Lower lobe of right lung (tissue), 2 donors: ENCODE data around the gene PHOSPHO2. TPM values are rescaled to one million over a fixed set of nuclear protein-coding genes. Genes with fewer than 3 reads are reported as not detected.

ENCODE experiments used
- ATAC-seq, 2 donors: fragments of 200-7000 bp; cut with Tn5 transposase; one replicate each; pipeline ENCODE4 v1.9.1; 2020 to 2022; ENCODE audit warnings: mild to moderate bottlenecking in 2 of 2, moderate library complexity in 2 of 2
- DNase-seq: peaks from one replicate; pipeline ENCODE4 v3.0.0-alpha.2; 2020
- H3K27ac ChIP-seq: fragments of 200-600 bp; one replicate; pipeline ENCODE4 v1.8.0; 2022
- H3K27me3 ChIP-seq: fragments of 200-600 bp; one replicate; pipeline ENCODE4 v1.8.0; 2022; ENCODE audit warnings: low read depth
- H3K36me3 ChIP-seq: fragments of 200-600 bp; one replicate; pipeline ENCODE4 v1.8.0; 2022; ENCODE audit warnings: mild to moderate bottlenecking
- H3K4me1 ChIP-seq: fragments of 200-600 bp; one replicate; pipeline ENCODE4 v1.8.0; 2022
- H3K4me3 ChIP-seq: fragments of 200-600 bp; one replicate; pipeline ENCODE4 v1.8.0; 2022; ENCODE audit warnings: mild to moderate bottlenecking
- H3K9me3 ChIP-seq: fragments of 200-600 bp; one replicate; pipeline ENCODE4 v1.8.0; 2022
- intact Hi-C: fragments of 100-400 bp; cut with DNase I; formaldehyde crosslinking; loops from one replicate; pipeline ENCODE4 v1.11.0; 2022
- total RNA-seq: library from RNA; stranded (reverse); fragmentation: NEBNext Ultra II Directional; extraction: Animal tissue kit (Norgen Biotek cat#: 25700); gene quantifications from one replicate; pipeline ENCODE4 v1.2.1, GENCODE V29; 2021
- TF ChIP-seq, protein P1 (sequence below): fragments of 200-600 bp; IDR thresholded peaks from one replicate; pipeline ENCODE4 v1.8.0; 2022; ENCODE audit warnings: antibody characterized with exemption, mild to moderate bottlenecking
- donor health status: DM: no; HTN: yes; CAD: no; lungs with severe emphysema.

The PHOSPHO2 gene
- total RNA-seq, 1 donor from 2014 or later: 6.1 TPM

DNA sequence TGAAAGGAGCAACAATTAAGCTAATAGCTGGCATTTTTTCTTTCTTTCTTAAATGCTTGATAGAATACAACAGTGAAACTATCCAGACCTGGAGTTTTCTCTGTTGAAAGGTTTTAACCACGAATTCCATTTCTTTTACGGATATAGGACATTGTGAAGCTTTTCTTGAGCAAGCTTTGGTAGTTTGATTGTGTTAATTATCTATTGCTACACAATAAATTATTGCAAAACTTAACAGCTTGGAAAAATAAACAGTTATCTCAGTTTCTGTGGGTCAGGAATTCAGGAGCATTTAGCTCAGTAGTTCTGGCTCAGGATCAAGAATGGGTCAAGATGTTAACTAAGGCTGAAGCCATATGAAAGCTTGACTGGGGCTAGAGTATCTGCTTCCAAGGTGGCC is 11.7 kb downstream of the PHOSPHO2 start:
- Histone ChIP-seq H3K9me3 (no peaks in the 10 kb centered on the region), H3K4me1 (peaks cover 6% of the 10 kb centered on the region), H3K27ac (no peak overlapping the region), H3K36me3 (no peaks in the 10 kb centered on the region), H3K4me3 (no peak overlapping the region), H3K27me3 (no peaks in the 10 kb centered on the region)
- DNase-seq (no peak), ATAC-seq (peak in 1 of 2 donors; percentile 50)
- TF ChIP-seq, protein P1, sequence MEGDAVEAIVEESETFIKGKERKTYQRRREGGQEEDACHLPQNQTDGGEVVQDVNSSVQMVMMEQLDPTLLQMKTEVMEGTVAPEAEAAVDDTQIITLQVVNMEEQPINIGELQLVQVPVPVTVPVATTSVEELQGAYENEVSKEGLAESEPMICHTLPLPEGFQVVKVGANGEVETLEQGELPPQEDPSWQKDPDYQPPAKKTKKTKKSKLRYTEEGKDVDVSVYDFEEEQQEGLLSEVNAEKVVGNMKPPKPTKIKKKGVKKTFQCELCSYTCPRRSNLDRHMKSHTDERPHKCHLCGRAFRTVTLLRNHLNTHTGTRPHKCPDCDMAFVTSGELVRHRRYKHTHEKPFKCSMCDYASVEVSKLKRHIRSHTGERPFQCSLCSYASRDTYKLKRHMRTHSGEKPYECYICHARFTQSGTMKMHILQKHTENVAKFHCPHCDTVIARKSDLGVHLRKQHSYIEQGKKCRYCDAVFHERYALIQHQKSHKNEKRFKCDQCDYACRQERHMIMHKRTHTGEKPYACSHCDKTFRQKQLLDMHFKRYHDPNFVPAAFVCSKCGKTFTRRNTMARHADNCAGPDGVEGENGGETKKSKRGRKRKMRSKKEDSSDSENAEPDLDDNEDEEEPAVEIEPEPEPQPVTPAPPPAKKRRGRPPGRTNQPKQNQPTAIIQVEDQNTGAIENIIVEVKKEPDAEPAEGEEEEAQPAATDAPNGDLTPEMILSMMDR: no peak
- intact Hi-C loops: no loop called here

DNA sequence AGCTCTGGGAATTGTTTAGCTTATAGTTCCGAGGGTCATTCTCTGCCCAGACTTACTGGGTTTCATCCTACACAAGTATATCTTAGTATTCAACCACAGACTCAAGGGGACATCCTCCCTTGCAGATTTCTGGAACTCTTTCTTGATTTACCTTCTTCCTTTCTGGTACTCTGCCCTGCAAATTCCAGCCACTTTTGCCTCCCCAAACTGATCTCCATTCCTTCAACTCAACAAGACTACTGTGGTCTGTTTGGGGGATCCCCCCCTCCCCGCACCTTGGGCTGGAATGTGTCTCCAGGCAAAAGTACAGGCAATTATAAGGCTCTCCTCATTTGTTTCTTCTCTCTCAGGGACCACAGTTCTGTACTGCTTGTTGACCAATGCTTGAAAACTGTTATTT is 13.4 kb downstream of the PHOSPHO2 start:
- no peaks in the 10 kb centered on the region for H3K27me3 ChIP-seq

DNA sequence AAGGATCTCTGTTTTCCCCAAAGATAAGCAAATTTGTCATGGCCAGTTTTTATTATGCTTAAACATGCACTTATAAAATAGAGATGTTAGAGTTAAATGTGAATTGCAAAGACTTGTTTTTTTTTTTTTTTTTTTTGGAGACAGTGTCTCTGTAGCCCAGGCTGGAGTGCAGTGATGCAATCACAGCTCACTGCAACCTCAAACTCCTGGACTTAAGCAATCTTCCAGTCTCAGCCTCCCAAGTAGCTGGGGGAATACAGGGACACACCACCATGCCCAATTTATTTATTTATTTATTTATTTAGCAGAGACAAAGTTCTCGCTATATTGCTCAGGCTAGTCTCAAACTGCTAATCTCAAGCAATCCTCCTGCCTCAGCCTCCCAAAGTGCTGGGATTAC is 15.1 kb downstream of the PHOSPHO2 start:
- Histone ChIP-seq H3K9me3 (no peaks in the 10 kb centered on the region), H3K36me3 (no peaks in the 10 kb centered on the region), H3K4me3 (no peak overlapping the region), H3K27ac (no peak overlapping the region), H3K4me1 (peaks cover 6% of the 10 kb centered on the region), H3K27me3 (no peaks in the 10 kb centered on the region)
- no peak for DNase-seq
- intact Hi-C loops: no loop called here
- ATAC-seq: no peak
- TF ChIP-seq, protein P1: no peak

More for the DNA sequence above, 13.4 kb downstream of the PHOSPHO2 start:
- TF ChIP-seq, protein P1: no peak
- H3K27ac ChIP-seq: no peak overlapping the region
- no peak overlapping the region for H3K4me3 ChIP-seq
- H3K4me1 ChIP-seq: peaks cover 6% of the 10 kb centered on the region
- no peak for ATAC-seq
- intact Hi-C loops: no loop called here
- no peaks in the 10 kb centered on the region for H3K9me3 ChIP-seq
- DNase-seq: no peak
- H3K36me3 ChIP-seq: no peaks in the 10 kb centered on the region

DNA sequence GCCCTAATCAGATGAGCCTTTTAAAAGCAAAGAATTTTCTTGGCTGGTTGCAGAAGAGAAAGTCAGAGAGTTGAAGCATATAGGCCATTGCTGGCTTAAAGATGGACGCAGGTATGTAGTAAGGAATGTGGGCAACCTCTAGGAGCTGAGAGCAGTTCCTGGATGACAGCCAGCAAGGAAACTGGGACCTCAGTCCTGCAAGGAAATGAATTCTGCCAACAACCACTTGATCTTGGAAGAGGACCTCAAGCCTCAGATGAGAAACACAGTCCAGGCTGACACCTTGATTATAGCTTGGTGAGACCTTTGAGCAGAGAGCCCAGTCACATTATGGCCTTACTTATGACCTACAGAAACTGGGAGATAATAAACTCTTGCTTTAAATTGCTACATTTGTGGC is 15.7 kb downstream of the PHOSPHO2 start:
- Histone ChIP-seq H3K27me3 (no peaks in the 10 kb centered on the region), H3K4me3 (no peak overlapping the region), H3K4me1 (peaks cover 9% of the 10 kb centered on the region), H3K36me3 (no peaks in the 10 kb centered on the region), H3K9me3 (no peaks in the 10 kb centered on the region), H3K27ac (no peak overlapping the region)
- ATAC-seq: peak; percentile 72 to 81
- DNase-seq: peak; percentile 66
- intact Hi-C loops: no loop called here
- TF ChIP-seq, protein P1: no peak

DNA sequence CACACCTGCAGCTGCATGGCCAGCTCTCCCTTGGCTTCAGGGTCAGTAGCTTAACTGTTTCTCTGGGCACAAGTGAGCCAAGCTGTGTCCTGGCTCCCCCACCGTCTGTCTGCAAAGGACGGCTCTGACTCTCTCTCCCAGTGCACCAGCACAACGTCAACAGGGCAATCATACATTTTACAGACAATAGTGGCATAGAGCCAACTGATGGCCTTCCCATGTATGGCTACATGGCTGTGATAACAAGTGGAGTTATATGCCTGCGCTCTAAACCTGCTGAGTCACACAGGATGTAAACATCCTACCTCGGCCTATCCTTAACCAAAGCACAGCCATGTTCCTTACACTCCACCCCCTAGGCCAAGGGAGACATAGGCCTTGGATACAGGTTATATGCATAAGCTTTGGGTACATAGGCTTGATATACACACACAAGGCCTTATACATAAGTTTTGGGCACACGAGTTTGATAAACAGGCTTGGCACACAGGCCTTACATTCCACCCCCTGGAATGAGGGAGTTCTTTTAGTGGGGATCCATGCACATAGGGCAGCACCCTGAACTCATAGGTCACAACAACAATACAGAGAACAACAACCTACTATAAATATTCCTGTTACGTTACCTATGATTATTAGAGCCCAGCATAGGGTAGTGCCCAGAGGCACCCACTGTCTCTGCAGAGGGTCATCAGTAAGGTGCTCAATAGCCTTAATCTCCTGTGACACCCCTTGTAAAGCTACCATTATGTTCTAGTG is 17.7 kb downstream of the PHOSPHO2 start:
- Histone ChIP-seq H3K9me3 (no peaks in the 10 kb centered on the region), H3K36me3 (no peaks in the 10 kb centered on the region), H3K4me3 (no peak overlapping the region), H3K27ac (no peak overlapping the region), H3K4me1 (peaks cover 27% of the 10 kb centered on the region), H3K27me3 (no peaks in the 10 kb centered on the region)
- intact Hi-C loops: no loop called here
- DNase-seq: no peak
- TF ChIP-seq, protein P1: no peak
- no peak for ATAC-seq
